Erythroblast (primary cell): ENCODE results near the gene GNAL.

Experiments used
- DNase-seq, 2 experiments: peaks; one replicate each; lab custom pipeline; 2025; lab: John Stamatoyannopoulos, UW
- GATA1 ChIP-seq: IDR thresholded peaks from 2 replicates; pipeline ENCODE4 v1.6.1; 2011; ENCODE audit warnings: low read depth, mild to moderate bottlenecking, control low read depth, low read length, moderate library complexity
- POLR2A ChIP-seq: IDR thresholded peaks from 2 replicates; pipeline ENCODE4 v1.6.1; 2011; ENCODE audit warnings: mild to moderate bottlenecking, low read length

Gene GNAL

GRCh38 chr18:11871501-11871900 lies 182.4 kb downstream of the GNAL start:
- DNase-seq: no peak
- TF ChIP-seq GATA1 (no peak), POLR2A (no peak)

- peak; percentile 48 to 54 for DNase-seq
- TF ChIP-seq POLR2A (no peak), GATA1 (no peak)
These were observed 183.5 kb downstream of the GNAL start for GRCh38 chr18:11872479-11873136.

- no peak for DNase-seq
- TF ChIP-seq POLR2A (no peak), GATA1 (no peak)
These were observed 184.7 kb downstream of the GNAL start for GRCh38 chr18:11873670-11874340.

GRCh38 chr18:11874676-11875075 lies 185.6 kb downstream of the GNAL start:
- no peak for DNase-seq
- TF ChIP-seq POLR2A (no peak), GATA1 (no peak)

GRCh38 chr18:11877497-11878135 lies 188.6 kb downstream of the GNAL start:
- no peak for TF ChIP-seq GATA1
- TF ChIP-seq POLR2A: no peak
- no peak for DNase-seq

- TF ChIP-seq GATA1: peak; percentile 27
- no peak for TF ChIP-seq POLR2A
- DNase-seq: peak; percentile 89 to 97
These were observed 191.7 kb downstream of the GNAL start for GRCh38 chr18:11880586-11881304.

GRCh38 chr18:11882636-11883035 lies 193.6 kb downstream of the GNAL start:
- no peak for DNase-seq
- TF ChIP-seq GATA1 (no peak), POLR2A (no peak)

- DNase-seq: no peak
- TF ChIP-seq POLR2A (no peak), GATA1 (no peak)
These were observed 194.1 kb downstream of the GNAL start for GRCh38 chr18:11883153-11883552.

- DNase-seq: no peak
- TF ChIP-seq GATA1 (no peak), POLR2A (no peak)
These were observed 195.4 kb downstream of the GNAL start for GRCh38 chr18:11884396-11885030.

GRCh38 chr18:11885278-11885947 lies 196.3 kb downstream of the GNAL start:
- no peak for TF ChIP-seq GATA1
- no peak for DNase-seq

GRCh38 chr18:11886577-11887110 lies 197.6 kb downstream of the GNAL start:
- DNase-seq: no peak
- TF ChIP-seq GATA1: no peak
- no peak for TF ChIP-seq POLR2A

- DNase-seq: peak in 1 of 2 experiments; percentile 48
- TF ChIP-seq POLR2A (no peak), GATA1 (no peak)
These were observed 198.5 kb downstream of the GNAL start for GRCh38 chr18:11887328-11888128.
